CMK (cell line): Measurements from ENCODE around the gene KREMEN2.

Experiments
- DNase-seq: peaks from one replicate; pipeline ENCODE4 v3.0.0-alpha.2; 2010; ENCODE audit warnings: low read depth

The KREMEN2 gene

GRCh38 chr16:2966043-2966807 lies 2.1 kb downstream of the KREMEN2 start:
- DNase-seq, result no peak

- no peak for DNase-seq
Observed at GRCh38 chr16:2966808-2967191, 2.7 kb downstream of the KREMEN2 start.

- no peak for DNase-seq
Observed at GRCh38 chr16:2967211-2967631, 3.1 kb downstream of the KREMEN2 start.

- DNase-seq, result no peak
Observed at GRCh38 chr16:2967721-2968161, 3.7 kb downstream of the KREMEN2 start.

GRCh38 chr16:2968368-2968737 lies 4.3 kb downstream of the KREMEN2 start:
- no peak for DNase-seq

GRCh38 chr16:2968738-2969544 lies 4.9 kb downstream of the KREMEN2 start, which contains the start of gene PAQR4:
TSS of gene PAQR4 (plus strand) at chr16:2969348. CDS start at chr16:2969675, 327 bp downstream.
- DNase-seq, result peak; percentile 72

- no peak for DNase-seq
Observed at GRCh38 chr16:2969545-2970521, 5.8 kb downstream of the KREMEN2 start.

GRCh38 chr16:2970563-2970962 lies 6.5 kb downstream of the KREMEN2 start:
- no peak for DNase-seq

- no peak for DNase-seq
Observed at GRCh38 chr16:2971134-2971984, 7.3 kb downstream of the KREMEN2 start.

GRCh38 chr16:2971985-2972784 lies 8.1 kb downstream of the KREMEN2 start:
- DNase-seq, result no peak

- no peak for DNase-seq
Observed at GRCh38 chr16:2973093-2973492, 9.0 kb downstream of the KREMEN2 start.

- DNase-seq, result no peak
Observed at GRCh38 chr16:2973605-2974318, 9.7 kb downstream of the KREMEN2 start.

- no peak for DNase-seq
Observed at GRCh38 chr16:2974319-2975056, 10.4 kb downstream of the KREMEN2 start.

GRCh38 chr16:2975161-2975795 lies 11.2 kb downstream of the KREMEN2 start:
- DNase-seq, result no peak

- no peak for DNase-seq
Observed at GRCh38 chr16:2976201-2976600, 12.1 kb downstream of the KREMEN2 start.

- no peak for DNase-seq
Observed at GRCh38 chr16:2976673-2977072, 12.6 kb downstream of the KREMEN2 start.

- no peak for DNase-seq
Observed at GRCh38 chr16:2977440-2977839, 13.4 kb downstream of the KREMEN2 start.

GRCh38 chr16:2979669-2980226 lies 15.7 kb downstream of the KREMEN2 start:
- no peak for DNase-seq
